GM12872 (cell line): Measurements from ENCODE around the gene ACOX1.

ENCODE experiments used
- CTCF ChIP-seq: IDR thresholded peaks from 3 replicates; pipeline ENCODE4 v1.5.1; 2011; ENCODE audit warnings: low read depth, mild to moderate bottlenecking, low read length, moderate library complexity; ENCODE audit not compliant: insufficient read depth

ACOX1 gene

DNA sequence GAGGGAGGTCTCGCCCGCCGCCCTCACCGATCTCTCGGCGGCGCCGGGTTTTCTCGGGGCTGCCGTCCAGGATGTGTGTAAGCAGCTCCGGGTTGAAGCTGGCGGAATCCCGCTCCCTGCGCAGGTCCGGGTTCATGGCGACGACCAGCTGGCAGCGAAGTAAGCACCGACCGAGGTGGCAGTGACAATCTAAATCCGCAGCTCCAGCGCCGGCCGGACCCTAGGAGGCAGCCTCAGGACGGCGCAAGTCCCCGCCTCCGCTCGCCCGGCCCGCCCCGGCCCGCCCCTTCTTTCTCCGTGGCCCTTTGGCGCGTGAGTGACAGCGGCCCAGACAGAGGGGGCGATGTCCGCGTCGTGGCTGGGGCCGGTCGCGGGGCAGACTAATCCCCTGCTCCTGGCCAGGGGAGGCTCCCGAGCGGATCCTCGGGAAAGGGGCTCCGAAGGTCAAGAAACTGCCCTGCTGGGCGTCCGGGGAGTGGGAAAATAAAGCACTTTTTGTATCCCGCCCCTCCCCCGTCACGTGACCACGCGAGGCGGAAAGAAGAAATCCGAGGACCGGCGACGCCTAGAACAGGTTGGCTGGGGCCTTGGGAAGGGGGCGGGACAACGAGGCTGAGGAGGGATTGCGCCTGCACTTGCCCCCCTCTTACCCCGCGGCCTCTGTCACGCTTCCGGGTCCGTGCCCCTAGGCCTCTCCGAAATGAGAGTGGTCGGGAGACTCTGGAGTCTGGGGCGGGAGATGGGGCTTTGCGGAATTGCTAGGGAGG is at the start of gene ACOX1, which contains the start of gene TEN1:
TSS of gene ACOX1 (minus strand) at position 229 of the 767 bp plus-strand sequence. CDS start at position 136, 93 bp downstream.
TSS of gene TEN1 (plus strand) at position 303 of the 767 bp plus-strand sequence. CDS start 6,953 bp downstream, outside the sequence.
- TF ChIP-seq CTCF, result peak; percentile 23

DNA sequence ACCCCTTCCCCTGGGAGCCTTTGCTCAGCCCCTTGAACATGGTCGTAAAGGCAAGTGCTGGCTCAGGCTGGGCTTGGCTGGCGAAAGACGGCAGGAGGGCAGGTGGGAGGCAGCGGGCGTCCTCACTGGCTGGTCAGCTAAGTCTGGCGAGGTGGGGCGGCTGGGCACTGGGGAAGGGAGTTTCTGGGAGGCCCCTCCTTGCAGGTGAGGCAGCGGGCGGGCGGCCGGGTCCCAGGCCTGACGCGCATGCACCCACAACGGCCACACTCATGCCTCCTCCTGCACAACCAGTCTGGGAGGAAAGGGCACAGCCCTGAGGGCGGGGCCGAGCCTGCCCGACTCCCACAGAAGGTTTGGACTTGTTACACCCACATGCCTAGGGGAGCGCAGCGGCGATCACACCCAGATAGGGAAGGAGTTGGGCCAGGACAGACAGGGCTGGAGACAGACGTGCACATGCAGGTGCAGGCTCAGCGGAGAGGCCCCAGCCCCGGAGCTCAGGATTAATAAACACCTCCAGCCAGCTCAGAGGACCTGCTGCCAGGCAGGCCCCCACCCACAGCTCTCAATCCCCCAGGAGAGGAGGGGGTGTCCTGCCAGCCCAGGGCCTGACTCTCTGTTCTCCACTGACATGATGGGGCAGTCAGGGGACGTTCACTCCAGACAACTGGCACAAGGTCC is 48.3 kb upstream of the ACOX1 start, which contains the start of gene EVPL:
TSS of gene EVPL (minus strand) at position 148 of the 681 bp plus-strand sequence. CDS start at position 40, 108 bp downstream.
- TF ChIP-seq CTCF, result no peak

- no peak for TF ChIP-seq CTCF
These were observed 47.8 kb upstream of the ACOX1 start for GRCh38 chr17:76026714-76027158.

- TF ChIP-seq CTCF, result no peak
These were observed 46.3 kb upstream of the ACOX1 start for GRCh38 chr17:76025294-76025693.

DNA sequence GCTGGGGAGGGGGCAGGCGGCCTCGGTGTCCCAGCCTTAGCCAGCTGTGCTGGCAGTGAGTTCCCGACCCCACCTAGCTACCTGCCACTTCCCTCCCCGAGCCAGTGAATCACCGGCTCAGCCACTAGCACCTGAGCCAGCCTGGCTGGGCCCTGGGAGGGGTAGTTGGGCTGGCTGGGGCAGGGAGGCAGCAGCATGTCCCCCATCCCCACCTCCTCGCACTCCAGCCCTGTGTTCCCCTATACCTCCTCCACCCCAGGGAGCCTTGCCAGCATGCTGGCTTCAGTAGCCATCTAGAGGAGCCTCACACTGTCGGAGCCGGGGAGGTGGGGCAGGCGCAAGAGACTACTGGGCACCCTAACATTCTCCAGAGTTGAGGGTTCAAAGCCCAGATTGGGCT is 45.4 kb upstream of the ACOX1 start:
- no peak for TF ChIP-seq CTCF

- no peak for TF ChIP-seq CTCF
These were observed 44.9 kb upstream of the ACOX1 start for GRCh38 chr17:76023900-76024237.
